Vagina (tissue), 2 donors: ENCODE data around the gene FLT1. TPM values are rescaled to one million over a fixed set of nuclear protein-coding genes. Genes with fewer than 3 reads are reported as not detected.

ENCODE experiments used
- DNase-seq, 2 donors: peaks; one replicate each; pipeline ENCODE4 v3.0.0-alpha.2; 2017; ENCODE audit errors: extremely low spot score in 2 of 2
- H3K27ac ChIP-seq: fragments of 200-600 bp; sonication (generic); one replicate; pipeline ENCODE4 v1.5.1; 2019
- H3K27me3 ChIP-seq: fragments of 200-600 bp; sonication (generic); one replicate; pipeline ENCODE4 v1.5.1; 2019
- H3K36me3 ChIP-seq, 2 donors: fragments of 200-600 bp; sonication (generic); one replicate each; pipeline ENCODE4 v1.5.1; 2017 to 2019
- H3K4me1 ChIP-seq: fragments of 200-600 bp; sonication (generic); one replicate; pipeline ENCODE4 v1.5.1; 2019
- H3K4me3 ChIP-seq, 2 donors: fragments of 200-600 bp; sonication (generic); 1 replicate in 1 of 2; 2 replicates in 1 of 2; pipeline ENCODE4 v1.5.1; 2016 to 2019
- H3K9me3 ChIP-seq: fragments of 200-600 bp; sonication (generic); one replicate; pipeline ENCODE4 v1.5.1; 2019
- POLR2A ChIP-seq, 2 donors: fragments of 450-650 bp; IDR thresholded peaks; one replicate each; pipeline ENCODE4 v1.6.1; 2017; ENCODE audit warnings: antibody characterized with exemption in 2 of 2, mild to moderate bottlenecking in 2 of 2, moderate library complexity in 2 of 2
- POLR2AphosphoS5 ChIP-seq, 2 donors: sonication (generic); formaldehyde crosslinking; IDR thresholded peaks; one replicate each; pipeline ENCODE4 v1.9.0; 2017; ENCODE audit warnings: antibody characterized with exemption in 2 of 2, mild to moderate bottlenecking in 2 of 2, low read depth in 1 of 2; ENCODE audit not compliant: insufficient read depth in 1 of 2
- intact Hi-C: fragments of 100-400 bp; cut with DNase I; formaldehyde crosslinking; loops from one replicate; pipeline ENCODE4 v1.15.1; 2023
- total RNA-seq: library from RNA; depleted of rRNA; stranded (reverse); fragments of >200 nt; gene quantifications from one replicate; pipeline ENCODE4 v1.2.3, GENCODE V29; 2016
- TF ChIP-seq, protein P1 (sequence below), 3 experiments: fragments of 450-650 bp in 2 of 3; fragments of 200-600 bp in 1 of 3; sonication (generic) in 1 of 3; IDR thresholded peaks; one replicate each; pipeline ENCODE4 v1.5.1; 2017 to 2019; ENCODE audit warnings: antibody characterized with exemption in 3 of 3, mild to moderate bottlenecking in 2 of 3, moderate library complexity in 2 of 3

Gene FLT1
- total RNA-seq, 1 donor from 2014 or later = 18.9 TPM

DNA sequence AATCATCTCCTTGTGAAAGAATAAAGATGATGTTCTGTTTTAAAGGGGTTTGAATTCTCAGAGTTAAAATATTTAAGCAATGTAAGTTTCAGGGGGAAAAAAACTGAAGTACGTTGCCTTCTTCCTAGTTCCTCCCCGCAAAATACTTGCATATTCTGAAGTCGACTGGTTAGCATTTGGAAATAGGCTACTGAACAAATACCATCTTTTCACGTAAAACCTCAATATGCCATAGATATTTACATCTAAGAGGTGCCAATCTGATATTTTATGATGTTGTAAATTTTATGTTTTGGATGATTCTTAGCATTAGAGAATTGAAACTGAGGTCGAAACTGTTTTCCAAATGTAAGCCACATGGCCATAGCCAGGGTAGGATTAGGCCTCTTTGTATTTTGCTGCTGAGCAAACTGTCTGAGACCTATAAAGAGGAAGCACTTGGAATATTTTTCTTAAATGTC lies 138.3 kb downstream of the FLT1 start:
- Histone ChIP-seq H3K4me3 (no peak overlapping the region), H3K4me1 (peaks cover 6% of the 10 kb centered on the region), H3K36me3 (no peaks in the 10 kb centered on the region), H3K27me3 (no peaks in the 10 kb centered on the region), H3K27ac (no peak overlapping the region), H3K9me3 (no peaks in the 10 kb centered on the region)
- DNase-seq = no peak
- TF ChIP-seq POLR2A (IDR thresholded peaks at IDR 0.05) = no peak
- TF ChIP-seq, protein P1, sequence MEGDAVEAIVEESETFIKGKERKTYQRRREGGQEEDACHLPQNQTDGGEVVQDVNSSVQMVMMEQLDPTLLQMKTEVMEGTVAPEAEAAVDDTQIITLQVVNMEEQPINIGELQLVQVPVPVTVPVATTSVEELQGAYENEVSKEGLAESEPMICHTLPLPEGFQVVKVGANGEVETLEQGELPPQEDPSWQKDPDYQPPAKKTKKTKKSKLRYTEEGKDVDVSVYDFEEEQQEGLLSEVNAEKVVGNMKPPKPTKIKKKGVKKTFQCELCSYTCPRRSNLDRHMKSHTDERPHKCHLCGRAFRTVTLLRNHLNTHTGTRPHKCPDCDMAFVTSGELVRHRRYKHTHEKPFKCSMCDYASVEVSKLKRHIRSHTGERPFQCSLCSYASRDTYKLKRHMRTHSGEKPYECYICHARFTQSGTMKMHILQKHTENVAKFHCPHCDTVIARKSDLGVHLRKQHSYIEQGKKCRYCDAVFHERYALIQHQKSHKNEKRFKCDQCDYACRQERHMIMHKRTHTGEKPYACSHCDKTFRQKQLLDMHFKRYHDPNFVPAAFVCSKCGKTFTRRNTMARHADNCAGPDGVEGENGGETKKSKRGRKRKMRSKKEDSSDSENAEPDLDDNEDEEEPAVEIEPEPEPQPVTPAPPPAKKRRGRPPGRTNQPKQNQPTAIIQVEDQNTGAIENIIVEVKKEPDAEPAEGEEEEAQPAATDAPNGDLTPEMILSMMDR (IDR thresholded peaks at IDR 0.05) = no peak
- no peak for TF ChIP-seq POLR2AphosphoS5 (IDR thresholded peaks at IDR 0.05; ENCODE audit: insufficient read depth in 1 of 2, low read depth in 1 of 2)
- intact Hi-C loops = no loop called here

DNA sequence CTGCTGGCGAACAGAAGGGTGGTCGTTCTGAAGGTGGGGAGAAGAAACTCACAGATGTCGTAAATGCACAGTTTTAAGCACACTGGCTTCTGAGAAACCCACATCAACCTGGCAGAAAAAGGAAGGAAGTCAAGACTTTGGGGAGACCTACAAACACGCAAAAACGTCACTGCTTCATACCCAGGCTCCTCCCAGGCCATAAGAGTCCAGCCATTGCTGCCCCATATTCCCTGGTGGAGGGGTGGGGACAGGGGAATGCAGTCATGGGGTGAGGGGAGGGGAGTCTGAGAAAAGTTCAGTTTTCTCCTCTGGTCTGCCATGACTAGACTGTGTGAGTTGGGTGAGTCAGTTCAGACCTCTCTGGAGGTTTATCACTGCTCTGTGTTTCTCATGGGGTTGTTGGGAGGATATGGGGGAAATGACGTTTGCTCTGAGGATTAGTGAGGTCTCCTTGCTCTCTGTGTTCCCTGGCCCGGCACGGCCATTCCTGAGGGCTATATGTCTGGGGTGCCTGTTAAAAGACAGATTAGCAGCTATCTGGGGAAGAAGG lies 139.0 kb downstream of the FLT1 start:
- intact Hi-C loops = no loop called here
- H3K4me1 ChIP-seq = peaks cover 6% of the 10 kb centered on the region

DNA sequence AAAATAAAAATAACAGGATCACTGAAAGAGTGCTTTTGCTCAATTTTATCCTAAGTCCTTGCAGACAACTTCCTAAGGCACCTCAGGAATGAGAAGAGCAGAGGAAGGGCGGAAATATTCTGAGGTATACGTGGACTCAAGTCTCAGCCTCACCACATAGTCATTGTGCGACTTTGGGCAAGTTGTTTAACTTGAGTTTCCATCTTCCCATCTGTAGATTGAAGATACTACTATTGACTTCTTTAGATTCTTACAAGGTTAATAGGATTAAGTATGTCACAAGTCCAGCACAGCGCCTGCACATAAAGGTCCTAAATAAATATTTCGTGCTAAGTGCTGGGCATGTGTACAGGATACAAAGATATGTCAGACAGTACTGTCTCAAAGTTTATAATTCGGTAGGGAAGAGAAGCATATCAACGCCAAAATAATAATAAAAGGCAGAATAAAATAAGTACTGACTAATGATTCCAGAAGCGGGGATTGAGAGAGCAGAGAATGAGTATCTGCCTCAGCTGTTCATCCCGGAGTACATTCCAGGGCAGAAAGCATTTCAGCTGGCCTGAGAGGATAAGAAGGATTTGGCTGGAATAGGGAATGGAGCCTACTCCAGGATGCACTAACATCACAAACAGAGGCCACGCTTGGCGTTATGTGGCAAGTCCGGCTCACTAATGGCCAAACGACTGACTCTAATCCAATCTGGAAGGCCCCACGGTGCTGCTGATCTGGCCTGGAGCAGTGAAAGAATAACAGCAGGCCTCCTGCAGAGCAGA lies 139.7 kb downstream of the FLT1 start:
- no peak for DNase-seq
- Histone ChIP-seq H3K27me3 (no peaks in the 10 kb centered on the region), H3K4me3 (no peak overlapping the region), H3K9me3 (no peaks in the 10 kb centered on the region), H3K4me1 (peaks cover 6% of the 10 kb centered on the region), H3K36me3 (no peaks in the 10 kb centered on the region), H3K27ac (no peak overlapping the region)
- TF ChIP-seq POLR2AphosphoS5 (IDR thresholded peaks at IDR 0.05; ENCODE audit: insufficient read depth in 1 of 2, low read depth in 1 of 2) = no peak
- TF ChIP-seq, protein P1 (IDR thresholded peaks at IDR 0.05) = no peak
- no peak for TF ChIP-seq POLR2A (IDR thresholded peaks at IDR 0.05)
- intact Hi-C loops = no loop called here

More for the DNA sequence above, 139.0 kb downstream of the FLT1 start:
- no peak for DNase-seq
- Histone ChIP-seq H3K9me3 (no peaks in the 10 kb centered on the region), H3K36me3 (no peaks in the 10 kb centered on the region), H3K27me3 (no peaks in the 10 kb centered on the region), H3K4me3 (no peak overlapping the region), H3K27ac (no peak overlapping the region)
- TF ChIP-seq POLR2A (IDR thresholded peaks at IDR 0.05) (no peak), POLR2AphosphoS5 (IDR thresholded peaks at IDR 0.05; ENCODE audit: insufficient read depth in 1 of 2, low read depth in 1 of 2) (no peak)
- TF ChIP-seq, protein P1 (IDR thresholded peaks at IDR 0.05) = no peak

GRCh38 chr13:28353679-28354078 lies 141.2 kb downstream of the FLT1 start:
- no peak for DNase-seq
- Histone ChIP-seq H3K4me1 (peaks cover 6% of the 10 kb centered on the region), H3K4me3 (no peak overlapping the region), H3K27ac (no peak overlapping the region), H3K9me3 (no peaks in the 10 kb centered on the region), H3K27me3 (no peaks in the 10 kb centered on the region), H3K36me3 (no peaks in the 10 kb centered on the region)
- intact Hi-C loops = no loop called here
- TF ChIP-seq POLR2AphosphoS5 (IDR thresholded peaks at IDR 0.05; ENCODE audit: insufficient read depth in 1 of 2, low read depth in 1 of 2) (no peak), POLR2A (IDR thresholded peaks at IDR 0.05) (no peak)
- TF ChIP-seq, protein P1 (IDR thresholded peaks at IDR 0.05) = no peak
